ENCODE results near the gene PAFAH1B1.

PAFAH1B1 gene

GRCh38 chr17:2562162-2562858 is 31.1 kb upstream of the PAFAH1B1 start:
- Histone ChIP-seq H3K9me3 (ENCODE audit: control insufficient read depth, low read length) (peaks cover 8% of the 10 kb centered on the region), H2BK5ac (ENCODE audit: low read depth, low read length, poor library complexity, severe bottlenecking) (no peak overlapping the region), H4K8ac (ENCODE audit: low read length) (no peak overlapping the region), H3K14ac (ENCODE audit: low read length in 2 of 2) (no peak overlapping the region), H3K4ac (ENCODE audit: low read depth in 1 of 2, low read length in 2 of 2) (no peak overlapping the region), H3K36me3 (ENCODE audit: control insufficient read depth in 1 of 2, insufficient read depth in 2 of 2, low read depth in 1 of 2, low read length in 2 of 2) (no peaks in the 10 kb centered on the region), H2BK12ac (ENCODE audit: low read length in 2 of 2) (no peak overlapping the region), H3K18ac (ENCODE audit: low read depth in 1 of 2, low read length in 2 of 2) (no peak overlapping the region), H3K9ac (ENCODE audit: low read length) (no peak overlapping the region), H2AFZ (ENCODE audit: low read depth, low read length) (no peak overlapping the region), H2BK15ac (ENCODE audit: low read depth, poor library complexity, severe bottlenecking) (no peak overlapping the region), H2BK120ac (ENCODE audit: low read depth, low read length) (no peak overlapping the region), H3K4me1 (ENCODE audit: control insufficient read depth, insufficient read depth, low read depth, low read length) (no peaks in the 10 kb centered on the region), H3K27me3 (ENCODE audit: control insufficient read depth in 1 of 2, insufficient read depth in 1 of 2, low read length in 2 of 2) (peaks cover 0 to 7% of the 10 kb centered on the region in 2 experiments), H3K79me1 (replicated peaks; ENCODE audit: low read length, poor library complexity, severe bottlenecking) (no peaks in the 10 kb centered on the region), H4K91ac (ENCODE audit: low read length) (no peak overlapping the region), H3K23ac (ENCODE audit: low read length in 2 of 2) (no peak overlapping the region), H3K4me2 (ENCODE audit: low read length, poor library complexity, severe bottlenecking) (no peak overlapping the region), H3K4me3 (ENCODE audit: insufficient read depth in 1 of 2, low read depth in 1 of 2, low read length in 2 of 2) (no peak overlapping the region), H2AK5ac (ENCODE audit: low read length, severe bottlenecking) (no peak overlapping the region), H3K27ac (ENCODE audit: low read length, poor library complexity, severe bottlenecking) (no peak overlapping the region)
- 83% methylated on average over 8 of the region's 8 CpGs for WGBS
- no peak for DNase-seq

GRCh38 chr17:2563061-2563460 is 30.4 kb upstream of the PAFAH1B1 start:
- peak overlapping the region in 1 of 2 experiments; percentile 0 for H3K4me3 ChIP-seq (ENCODE audit: insufficient read depth in 1 of 2, low read depth in 1 of 2, low read length in 2 of 2)
- no peak overlapping the region for H3K27ac ChIP-seq (ENCODE audit: low read length, poor library complexity, severe bottlenecking)
- H3K4ac ChIP-seq (ENCODE audit: low read depth in 1 of 2, low read length in 2 of 2), result no peak overlapping the region
- H3K23ac ChIP-seq (ENCODE audit: low read length in 2 of 2), result no peak overlapping the region
- H3K9me3 ChIP-seq (ENCODE audit: control insufficient read depth, low read length), result peaks cover 8% of the 10 kb centered on the region
- H4K8ac ChIP-seq (ENCODE audit: low read length), result no peak overlapping the region
- H3K4me2 ChIP-seq (ENCODE audit: low read length, poor library complexity, severe bottlenecking), result no peak overlapping the region
- no peak overlapping the region for H2BK12ac ChIP-seq (ENCODE audit: low read length in 2 of 2)
- 75% methylated on average over 7 of the region's 7 CpGs for WGBS
- H3K18ac ChIP-seq (ENCODE audit: low read depth in 1 of 2, low read length in 2 of 2), result no peak overlapping the region
- no peak overlapping the region for H2BK120ac ChIP-seq (ENCODE audit: low read depth, low read length)
- H3K4me1 ChIP-seq (ENCODE audit: control insufficient read depth, insufficient read depth, low read depth, low read length), result no peaks in the 10 kb centered on the region
- H3K14ac ChIP-seq (ENCODE audit: low read length in 2 of 2), result no peak overlapping the region
- no peak overlapping the region for H2AFZ ChIP-seq (ENCODE audit: low read depth, low read length)
- no peak overlapping the region for H2BK5ac ChIP-seq (ENCODE audit: low read depth, low read length, poor library complexity, severe bottlenecking)
- H3K36me3 ChIP-seq (ENCODE audit: control insufficient read depth in 1 of 2, insufficient read depth in 2 of 2, low read depth in 1 of 2, low read length in 2 of 2), result no peaks in the 10 kb centered on the region
- DNase-seq, result no peak
- H3K27me3 ChIP-seq (ENCODE audit: control insufficient read depth in 1 of 2, insufficient read depth in 1 of 2, low read length in 2 of 2), result peaks cover 0 to 3% of the 10 kb centered on the region in 2 experiments
- H3K79me1 ChIP-seq (replicated peaks; ENCODE audit: low read length, poor library complexity, severe bottlenecking), result no peaks in the 10 kb centered on the region
- H3K9ac ChIP-seq (ENCODE audit: low read length), result peak overlapping the region; percentile 26
- H4K91ac ChIP-seq (ENCODE audit: low read length), result peak overlapping the region; percentile 46
- H2AK5ac ChIP-seq (ENCODE audit: low read length, severe bottlenecking), result no peak overlapping the region
- H2BK15ac ChIP-seq (ENCODE audit: low read depth, poor library complexity, severe bottlenecking), result no peak overlapping the region

GRCh38 chr17:2563543-2563942 is 29.9 kb upstream of the PAFAH1B1 start:
- Histone ChIP-seq H3K4me3 (ENCODE audit: insufficient read depth in 1 of 2, low read depth in 1 of 2, low read length in 2 of 2) (peak overlapping the region in 1 of 2 experiments; percentile 0), H3K4ac (ENCODE audit: low read depth in 1 of 2, low read length in 2 of 2) (no peak overlapping the region), H4K8ac (ENCODE audit: low read length) (no peak overlapping the region), H2BK15ac (ENCODE audit: low read depth, poor library complexity, severe bottlenecking) (no peak overlapping the region), H3K18ac (ENCODE audit: low read depth in 1 of 2, low read length in 2 of 2) (no peak overlapping the region), H3K14ac (ENCODE audit: low read length in 2 of 2) (no peak overlapping the region), H2AK5ac (ENCODE audit: low read length, severe bottlenecking) (no peak overlapping the region), H3K9ac (ENCODE audit: low read length) (peak overlapping the region; percentile 26), H3K4me2 (ENCODE audit: low read length, poor library complexity, severe bottlenecking) (no peak overlapping the region), H2BK120ac (ENCODE audit: low read depth, low read length) (no peak overlapping the region), H3K36me3 (ENCODE audit: control insufficient read depth in 1 of 2, insufficient read depth in 2 of 2, low read depth in 1 of 2, low read length in 2 of 2) (no peaks in the 10 kb centered on the region), H3K4me1 (ENCODE audit: control insufficient read depth, insufficient read depth, low read depth, low read length) (no peaks in the 10 kb centered on the region), H3K27me3 (ENCODE audit: control insufficient read depth in 1 of 2, insufficient read depth in 1 of 2, low read length in 2 of 2) (no peaks in the 10 kb centered on the region), H2BK12ac (ENCODE audit: low read length in 2 of 2) (no peak overlapping the region), H2AFZ (ENCODE audit: low read depth, low read length) (no peak overlapping the region), H3K23ac (ENCODE audit: low read length in 2 of 2) (no peak overlapping the region), H3K9me3 (ENCODE audit: control insufficient read depth, low read length) (peaks cover 8% of the 10 kb centered on the region), H4K91ac (ENCODE audit: low read length) (peak overlapping the region; percentile 46), H2BK5ac (ENCODE audit: low read depth, low read length, poor library complexity, severe bottlenecking) (no peak overlapping the region), H3K79me1 (replicated peaks; ENCODE audit: low read length, poor library complexity, severe bottlenecking) (no peaks in the 10 kb centered on the region), H3K27ac (ENCODE audit: low read length, poor library complexity, severe bottlenecking) (no peak overlapping the region)
- no peak for DNase-seq
- WGBS, result 100% methylated on average over 2 of the region's 6 CpGs

GRCh38 chr17:2564877-2565276 is 28.6 kb upstream of the PAFAH1B1 start:
- no peaks in the 10 kb centered on the region for H3K4me1 ChIP-seq (ENCODE audit: control insufficient read depth, insufficient read depth, low read depth, low read length)
- no peak overlapping the region for H2BK12ac ChIP-seq (ENCODE audit: low read length in 2 of 2)
- no peak overlapping the region for H4K8ac ChIP-seq (ENCODE audit: low read length)
- H2BK15ac ChIP-seq (ENCODE audit: low read depth, poor library complexity, severe bottlenecking), result no peak overlapping the region
- no peak overlapping the region for H3K23ac ChIP-seq (ENCODE audit: low read length in 2 of 2)
- no peak overlapping the region for H3K4me3 ChIP-seq (ENCODE audit: insufficient read depth in 1 of 2, low read depth in 1 of 2, low read length in 2 of 2)
- H2BK120ac ChIP-seq (ENCODE audit: low read depth, low read length), result no peak overlapping the region
- H3K9ac ChIP-seq (ENCODE audit: low read length), result no peak overlapping the region
- H3K27me3 ChIP-seq (ENCODE audit: control insufficient read depth in 1 of 2, insufficient read depth in 1 of 2, low read length in 2 of 2), result peaks cover 0 to 5% of the 10 kb centered on the region in 2 experiments
- H3K14ac ChIP-seq (ENCODE audit: low read length in 2 of 2), result no peak overlapping the region
- DNase-seq, result no peak
- H2AK5ac ChIP-seq (ENCODE audit: low read length, severe bottlenecking), result no peak overlapping the region
- no peak overlapping the region for H3K27ac ChIP-seq (ENCODE audit: low read length, poor library complexity, severe bottlenecking)
- no peak overlapping the region for H3K18ac ChIP-seq (ENCODE audit: low read depth in 1 of 2, low read length in 2 of 2)
- no peak overlapping the region for H4K91ac ChIP-seq (ENCODE audit: low read length)
- H2AFZ ChIP-seq (ENCODE audit: low read depth, low read length), result no peak overlapping the region
- H3K4ac ChIP-seq (ENCODE audit: low read depth in 1 of 2, low read length in 2 of 2), result no peak overlapping the region
- no peaks in the 10 kb centered on the region for H3K79me1 ChIP-seq (replicated peaks; ENCODE audit: low read length, poor library complexity, severe bottlenecking)
- H3K9me3 ChIP-seq (ENCODE audit: control insufficient read depth, low read length), result peaks cover 8% of the 10 kb centered on the region
- 92% methylated on average over 5 of the region's 5 CpGs for WGBS
- H2BK5ac ChIP-seq (ENCODE audit: low read depth, low read length, poor library complexity, severe bottlenecking), result no peak overlapping the region
- H3K36me3 ChIP-seq (ENCODE audit: control insufficient read depth in 1 of 2, insufficient read depth in 2 of 2, low read depth in 1 of 2, low read length in 2 of 2), result no peaks in the 10 kb centered on the region
- H3K4me2 ChIP-seq (ENCODE audit: low read length, poor library complexity, severe bottlenecking), result no peak overlapping the region

Data from mesenchymal stem cell (in vitro differentiated cells and primary cell).